Lung (tissue), 12 donors: ENCODE data around the gene TRIM2. TPM values are rescaled to one million over a fixed set of nuclear protein-coding genes. Genes with fewer than 3 reads are reported as not detected.

Experiments
- ATAC-seq: fragments of 200-7000 bp; cut with Tn5 transposase; one replicate; pipeline ENCODE4 v1.9.1; 2020; ENCODE audit warnings: moderate number of reproducible peaks; ENCODE audit not compliant: insufficient read depth, low FRiP score
- DNase-seq, 3 donors: peaks; one replicate each; pipeline ENCODE4 v3.0.0-alpha.2; 2013 to 2017
- H3K27ac ChIP-seq, 2 donors: one replicate each; pipeline ENCODE4 v1.5.1; 2013; ENCODE audit warnings: mild to moderate bottlenecking in 2 of 2, moderate library complexity in 2 of 2, control low read depth in 1 of 2, inconsistent platforms in 1 of 2, low read depth in 1 of 2, low read length in 1 of 2
- H3K27me3 ChIP-seq, 3 donors: one replicate each; pipeline ENCODE4 v1.5.1; 2013; ENCODE audit warnings: low read length in 2 of 3; ENCODE audit not compliant: control insufficient read depth in 3 of 3, insufficient read depth in 3 of 3
- H3K36me3 ChIP-seq, 4 donors: one replicate each; pipeline ENCODE4 v1.5.1; 2013; ENCODE audit warnings: low read length in 4 of 4, mild to moderate bottlenecking in 1 of 4, moderate library complexity in 1 of 4; ENCODE audit not compliant: control insufficient read depth in 4 of 4, insufficient read depth in 4 of 4
- H3K4me1 ChIP-seq, 5 donors: one replicate each; pipeline ENCODE4 v1.5.1; 2013; ENCODE audit warnings: low read length in 5 of 5, mild to moderate bottlenecking in 2 of 5, moderate library complexity in 1 of 5; ENCODE audit not compliant: control insufficient read depth in 5 of 5, insufficient read depth in 5 of 5
- H3K4me3 ChIP-seq: one replicate; pipeline ENCODE4 v1.5.1; 2013; ENCODE audit warnings: mild to moderate bottlenecking, control low read depth, moderate library complexity
- H3K9ac ChIP-seq, 2 donors: one replicate each; pipeline ENCODE4 v1.5.1; 2013; ENCODE audit warnings: low read length in 2 of 2, control low read depth in 1 of 2; ENCODE audit not compliant: insufficient read depth in 1 of 2
- H3K9me3 ChIP-seq, 4 donors: one replicate each; pipeline ENCODE4 v1.5.1; 2013; ENCODE audit warnings: low read length in 3 of 4, mild to moderate bottlenecking in 1 of 4, moderate library complexity in 1 of 4; ENCODE audit not compliant: control insufficient read depth in 4 of 4, insufficient read depth in 3 of 4
- WGBS, 2 donors: extraction: QIAGEN DNeasy Blood & Tissue Kit; methylation state at CpG; one replicate each; pipeline ENCODE4 v1.1.7; 2013; 5-methylcytosine and 5-hydroxymethylcytosine counted together
- polyA plus RNA-seq, 2 donors: library from polyadenylated mRNA; stranded (reverse); fragments of 200-250 nt; gene quantifications; one replicate each; pipeline ENCODE4 v1.2.1, GENCODE V29; 2013
- total RNA-seq, 2 donors: library from RNA; depleted of rRNA in 1 of 2; stranded (reverse); fragments of >200 nt in 1 of 2; gene quantifications; one replicate each; pipeline ENCODE4 v1.2.1, GENCODE V29; 2014 to 2021
- TF ChIP-seq, protein P1 (sequence below): IDR thresholded peaks from 2 replicates; pipeline ENCODE4 v1.5.1; 2012; ENCODE audit warnings: mild to moderate bottlenecking; ENCODE audit errors: control extremely low read depth, extremely low read depth
- donor health status: control.
- donor health status: control.
- donor health status: Bipolar disorder and iron deficiency.
- donor health status: healthy.
- donor health status: DM: yes; HTN: yes; CAD: no.

Gene TRIM2
- total and polyA plus RNA-seq, 4 donors, result 9.1 to 74.0 (median 38.1) TPM

DNA sequence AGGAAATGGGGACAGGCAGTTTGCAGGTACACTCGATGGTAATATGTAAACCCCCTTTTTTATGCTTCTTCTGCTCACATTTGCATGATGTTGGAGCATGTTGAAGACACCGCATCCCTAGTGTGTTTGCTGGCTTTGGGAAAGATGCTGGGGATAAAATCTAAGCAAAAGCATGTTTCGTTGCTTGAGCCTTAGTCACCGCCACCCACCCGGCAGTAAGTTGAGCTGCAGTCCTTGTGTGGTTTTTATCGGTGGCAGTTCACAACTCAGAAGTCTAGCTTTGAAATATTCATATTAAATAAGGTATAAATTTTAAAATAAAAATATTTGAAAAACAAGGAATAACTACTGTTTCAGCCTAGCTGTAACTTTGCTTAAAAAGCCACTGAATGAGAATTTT is 118.5 kb downstream of the TRIM2 start:
- Histone ChIP-seq H3K36me3 (peaks cover 4 to 26% (median 6%) of the 10 kb centered on the region in 4 donors), H3K27ac (no peak overlapping the region), H3K4me1 (peaks cover 0 to 5% (median 0%) of the 10 kb centered on the region in 5 donors), H3K9ac (no peak overlapping the region), H3K27me3 (no peaks in the 10 kb centered on the region), H3K9me3 (no peaks in the 10 kb centered on the region), H3K4me3 (no peak overlapping the region)
- TF ChIP-seq, protein P1, sequence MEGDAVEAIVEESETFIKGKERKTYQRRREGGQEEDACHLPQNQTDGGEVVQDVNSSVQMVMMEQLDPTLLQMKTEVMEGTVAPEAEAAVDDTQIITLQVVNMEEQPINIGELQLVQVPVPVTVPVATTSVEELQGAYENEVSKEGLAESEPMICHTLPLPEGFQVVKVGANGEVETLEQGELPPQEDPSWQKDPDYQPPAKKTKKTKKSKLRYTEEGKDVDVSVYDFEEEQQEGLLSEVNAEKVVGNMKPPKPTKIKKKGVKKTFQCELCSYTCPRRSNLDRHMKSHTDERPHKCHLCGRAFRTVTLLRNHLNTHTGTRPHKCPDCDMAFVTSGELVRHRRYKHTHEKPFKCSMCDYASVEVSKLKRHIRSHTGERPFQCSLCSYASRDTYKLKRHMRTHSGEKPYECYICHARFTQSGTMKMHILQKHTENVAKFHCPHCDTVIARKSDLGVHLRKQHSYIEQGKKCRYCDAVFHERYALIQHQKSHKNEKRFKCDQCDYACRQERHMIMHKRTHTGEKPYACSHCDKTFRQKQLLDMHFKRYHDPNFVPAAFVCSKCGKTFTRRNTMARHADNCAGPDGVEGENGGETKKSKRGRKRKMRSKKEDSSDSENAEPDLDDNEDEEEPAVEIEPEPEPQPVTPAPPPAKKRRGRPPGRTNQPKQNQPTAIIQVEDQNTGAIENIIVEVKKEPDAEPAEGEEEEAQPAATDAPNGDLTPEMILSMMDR, result no peak
- no peak for ATAC-seq
- no peak for DNase-seq
- 86 to 91% methylated on average over 6 of the region's 6 CpGs for whole genome bisulfite sequencing, 2 donors

DNA sequence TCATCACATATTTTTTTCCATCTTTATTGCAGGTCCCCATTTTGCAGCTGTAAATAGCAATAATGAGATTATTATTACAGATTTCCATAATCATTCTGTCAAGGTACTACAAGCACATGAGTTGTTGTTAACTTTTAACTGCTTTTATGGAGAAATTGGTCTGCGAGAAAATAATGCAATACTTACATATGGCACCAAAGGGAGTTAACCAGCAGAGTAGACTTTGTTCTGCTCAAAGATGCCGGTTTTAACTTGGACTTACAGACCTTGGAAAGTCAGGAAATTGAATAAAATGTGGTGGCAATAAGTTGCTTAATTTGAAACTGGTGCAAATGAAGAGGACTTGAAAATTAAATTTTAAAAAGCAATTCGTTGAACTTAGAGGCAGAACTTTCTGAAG is 119.8 kb downstream of the TRIM2 start:
- Histone ChIP-seq H3K27ac (no peak overlapping the region), H3K4me3 (no peak overlapping the region), H3K4me1 (no peaks in the 10 kb centered on the region), H3K9ac (no peak overlapping the region), H3K9me3 (no peaks in the 10 kb centered on the region), H3K36me3 (peaks cover 4 to 23% (median 7%) of the 10 kb centered on the region in 4 donors), H3K27me3 (no peaks in the 10 kb centered on the region)
- ATAC-seq, result no peak
- WGBS, 2 donors, result 82 to 91% methylated on average over 3 of the region's 3 CpGs
- no peak for DNase-seq
- TF ChIP-seq, protein P1, result no peak

- Histone ChIP-seq H3K9me3 (no peaks in the 10 kb centered on the region), H3K9ac (no peak overlapping the region), H3K36me3 (peaks cover 4 to 20% (median 8%) of the 10 kb centered on the region in 4 donors), H3K27me3 (no peaks in the 10 kb centered on the region), H3K4me1 (no peaks in the 10 kb centered on the region), H3K4me3 (no peak overlapping the region), H3K27ac (no peak overlapping the region)
- 95 to 97% methylated on average over 2 of the region's 2 CpGs for WGBS, 2 donors
- TF ChIP-seq, protein P1, result no peak
- no peak for ATAC-seq
- DNase-seq, result no peak
These were observed 121.3 kb downstream of the TRIM2 start for GRCh38 chr4:153325558-153325957.

GRCh38 chr4:153326513-153326912 is 122.3 kb downstream of the TRIM2 start:
- Histone ChIP-seq H3K9ac (no peak overlapping the region), H3K9me3 (no peaks in the 10 kb centered on the region), H3K27me3 (no peaks in the 10 kb centered on the region), H3K27ac (no peak overlapping the region), H3K4me3 (no peak overlapping the region), H3K4me1 (no peaks in the 10 kb centered on the region), H3K36me3 (peaks cover 4 to 18% (median 8%) of the 10 kb centered on the region in 4 donors)
- TF ChIP-seq, protein P1, result no peak
- WGBS, 2 donors, result 94% methylated on average over 11 of the region's 11 CpGs
- ATAC-seq (no peak), DNase-seq (no peak)
